Stimulated activated CD4-positive, alpha-beta T cell treated with anti-CD3 and anti-CD28 coated beads, TNF-alpha, amount 100 ng/mL, for 1 hour (primary cell): ENCODE measurements around the gene MROH8.

Experiments
- DNase-seq, 3 donors: peaks; one replicate each; pipeline ENCODE4 v3.0.0-alpha.2; 2020; ENCODE audit warnings: low read depth in 3 of 3, low spot score in 1 of 3

Gene MROH8

GRCh38 chr20:37200376-37200775 lies 21.0 kb upstream of the MROH8 start:
- DNase-seq, result no peak

GRCh38 chr20:37198932-37199660 lies 19.7 kb upstream of the MROH8 start:
- DNase-seq, result no peak

GRCh38 chr20:37194621-37195417 lies 15.5 kb upstream of the MROH8 start:
- no peak for DNase-seq

- no peak for DNase-seq
Observed at GRCh38 chr20:37193821-37194220, 14.5 kb upstream of the MROH8 start.

- no peak for DNase-seq
Observed at GRCh38 chr20:37193226-37193625, 13.9 kb upstream of the MROH8 start.

GRCh38 chr20:37192137-37192854 lies 12.9 kb upstream of the MROH8 start:
- peak; percentile 25 to 52 (median 38) for DNase-seq

GRCh38 chr20:37190354-37191112 lies 11.2 kb upstream of the MROH8 start:
- no peak for DNase-seq

GRCh38 chr20:37189416-37190016 lies 10.2 kb upstream of the MROH8 start:
- DNase-seq, result no peak

GRCh38 chr20:37188787-37189186 lies 9.4 kb upstream of the MROH8 start:
- no peak for DNase-seq

GRCh38 chr20:37185686-37186085 lies 6.3 kb upstream of the MROH8 start:
- no peak for DNase-seq

GRCh38 chr20:37179683-37180524 lies 556 bp upstream of the MROH8 start:
- no peak for DNase-seq

GRCh38 chr20:37172836-37173235 lies 6.5 kb downstream of the MROH8 start:
- no peak for DNase-seq

- DNase-seq, result no peak
Observed at GRCh38 chr20:37166867-37167266, 12.5 kb downstream of the MROH8 start.

- DNase-seq, result no peak
Observed at GRCh38 chr20:37165031-37165430, 14.3 kb downstream of the MROH8 start.

- no peak for DNase-seq
Observed at GRCh38 chr20:37163832-37164554, 15.4 kb downstream of the MROH8 start.

- DNase-seq, result no peak
Observed at GRCh38 chr20:37162646-37163045, 16.7 kb downstream of the MROH8 start.

GRCh38 chr20:37161830-37162549 lies 17.4 kb downstream of the MROH8 start:
- no peak for DNase-seq

- DNase-seq, result no peak
Observed at GRCh38 chr20:37160683-37161082, 18.7 kb downstream of the MROH8 start.

GRCh38 chr20:37158248-37158647 lies 21.1 kb downstream of the MROH8 start:
- DNase-seq, result no peak
